HEK293 (cell line): ENCODE results near the gene ERMN.

Experiments
- CTCF ChIA-PET: fragments of 350-600 bp; formaldehyde crosslinking; extraction: SDS; loops from one replicate; lab custom pipeline; 2021; ENCODE audit warnings: antibody characterized with exemption; lab: Yijun Ruan, JAX
- POLR2A ChIA-PET: fragments of 300-600 bp; formaldehyde crosslinking; extraction: SDS; loops from one replicate; lab custom pipeline; 2020; ENCODE audit warnings: antibody characterized with exemption, inconsistent platforms; lab: Yijun Ruan, JAX
- H3K27ac ChIP-seq: fragments of 200-500 bp; sonication (Bioruptor generic); 2 replicates; pipeline ENCODE4 v1.5.1; 2014; ENCODE audit warnings: low read depth, low read length, control low read depth, inconsistent platforms; ENCODE audit errors: extremely low read depth
- H3K36me3 ChIP-seq, 2 experiments: fragments of 200-500 bp in 1 of 2; sonication (Bioruptor generic) in 1 of 2; 1 replicate in 1 of 2; 2 replicates in 1 of 2; pipeline ENCODE4 v1.5.1; 2014 to 2017; ENCODE audit warnings: inconsistent platforms in 2 of 2, low read length in 2 of 2; ENCODE audit not compliant: control insufficient read depth in 2 of 2, insufficient read depth in 1 of 2
- H3K4me1 ChIP-seq: fragments of 200-500 bp; sonication (Bioruptor generic); 2 replicates; pipeline ENCODE4 v1.5.1; 2014; ENCODE audit warnings: mild to moderate bottlenecking, low read length, inconsistent platforms; ENCODE audit not compliant: control insufficient read depth, insufficient read depth
- H3K4me3 ChIP-seq: 2 replicates; pipeline ENCODE4 v1.5.1; 2011; ENCODE audit warnings: low read depth, mild to moderate bottlenecking, control low read depth, low read length, moderate library complexity
- H3K9me3 ChIP-seq: fragments of 200-500 bp; sonication (Bioruptor generic); 2 replicates; pipeline ENCODE4 v1.5.1; 2014; ENCODE audit warnings: low read depth, low read length, inconsistent platforms; ENCODE audit not compliant: control insufficient read depth, insufficient read depth
- KLF16 ChIP-seq: fragments of 450-650 bp; formaldehyde crosslinking; IDR thresholded peaks from 2 replicates; pipeline ENCODE4 v1.5.1; 2017; ENCODE audit warnings: missing biosample characterization, missing genetic modification characterization
- KLF9 ChIP-seq: fragments of 450-650 bp; formaldehyde crosslinking; IDR thresholded peaks from 2 replicates; pipeline ENCODE4 v1.5.1; 2016; ENCODE audit warnings: missing biosample characterization, missing genetic modification characterization, low read depth
- PATZ1 ChIP-seq: fragments of 450-650 bp; formaldehyde crosslinking; IDR thresholded peaks from 2 replicates; pipeline ENCODE4 v1.5.1; 2016; ENCODE audit warnings: missing biosample characterization, missing genetic modification characterization
- ZNF157 ChIP-seq: fragments of 450-650 bp; formaldehyde crosslinking; IDR thresholded peaks from 2 replicates; pipeline ENCODE4 v1.5.1; 2016; ENCODE audit warnings: missing biosample characterization, missing genetic modification characterization
- ZNF175 ChIP-seq: fragments of 450-650 bp; formaldehyde crosslinking; IDR thresholded peaks from 2 replicates; pipeline ENCODE4 v1.5.1; 2016; ENCODE audit warnings: missing biosample characterization, missing genetic modification characterization
- ZNF223 ChIP-seq: fragments of 450-650 bp; formaldehyde crosslinking; IDR thresholded peaks from 2 replicates; pipeline ENCODE4 v1.5.1; 2016; ENCODE audit warnings: missing biosample characterization, missing genetic modification characterization
- ZNF354C ChIP-seq: fragments of 450-650 bp; formaldehyde crosslinking; IDR thresholded peaks from 2 replicates; pipeline ENCODE4 v1.5.1; 2016; ENCODE audit warnings: missing biosample characterization, missing genetic modification characterization, low read depth, borderline replicate concordance
- ZNF544 ChIP-seq: fragments of 450-650 bp; formaldehyde crosslinking; IDR thresholded peaks from 2 replicates; pipeline ENCODE4 v1.5.0; 2017; ENCODE audit warnings: missing biosample characterization, missing genetic modification characterization
- ZNF626 ChIP-seq: fragments of 450-650 bp; sonication (Bioruptor Pico); formaldehyde crosslinking; IDR thresholded peaks from 2 replicates; pipeline ENCODE4 v1.5.1; 2018; ENCODE audit warnings: missing biosample characterization, missing genetic modification characterization, inconsistent platforms
- ZNF670 ChIP-seq: fragments of 450-650 bp; formaldehyde crosslinking; IDR thresholded peaks from 2 replicates; pipeline ENCODE4 v1.5.1; 2016; ENCODE audit warnings: missing biosample characterization, missing genetic modification characterization, low read depth
- ZSCAN16 ChIP-seq: fragments of 450-650 bp; formaldehyde crosslinking; IDR thresholded peaks from 2 replicates; pipeline ENCODE4 v1.5.1; 2016; ENCODE audit warnings: missing biosample characterization, missing genetic modification characterization
- ZSCAN23 ChIP-seq: fragments of 450-650 bp; formaldehyde crosslinking; IDR thresholded peaks from 2 replicates; pipeline ENCODE4 v1.5.1; 2016; ENCODE audit warnings: missing biosample characterization, missing genetic modification characterization
- TF ChIP-seq, protein P1 (sequence below): fragments of 450-650 bp; formaldehyde crosslinking; IDR thresholded peaks from 2 replicates; pipeline ENCODE4 v1.5.1; 2016; ENCODE audit warnings: missing biosample characterization, missing genetic modification characterization
- TF ChIP-seq, protein P2 (sequence below): fragments of 450-650 bp; IDR thresholded peaks from 2 replicates; pipeline ENCODE4 v1.5.1; 2018; ENCODE audit warnings: missing biosample characterization, missing genetic modification characterization
- TF ChIP-seq, protein P3 (sequence below): fragments of 450-650 bp; IDR thresholded peaks from 2 replicates; pipeline ENCODE4 v1.5.1; 2018; ENCODE audit warnings: missing biosample characterization, mild to moderate bottlenecking, missing genetic modification characterization
- TF ChIP-seq, protein P4 (sequence below): fragments of 450-650 bp; formaldehyde crosslinking; IDR thresholded peaks from 2 replicates; pipeline ENCODE4 v1.5.1; 2016; ENCODE audit warnings: missing biosample characterization, missing genetic modification characterization

Gene ERMN

GRCh38 chr2:157324331-157324843, 1.2 kb downstream of the ERMN start (continued):
- TF ChIP-seq PATZ1 (no peak), ZNF175 (tag by site-specific recombination) (no peak), ZNF223 (tag by site-specific recombination) (no peak), ZNF354C (tag by site-specific recombination) (no peak)

DNA sequence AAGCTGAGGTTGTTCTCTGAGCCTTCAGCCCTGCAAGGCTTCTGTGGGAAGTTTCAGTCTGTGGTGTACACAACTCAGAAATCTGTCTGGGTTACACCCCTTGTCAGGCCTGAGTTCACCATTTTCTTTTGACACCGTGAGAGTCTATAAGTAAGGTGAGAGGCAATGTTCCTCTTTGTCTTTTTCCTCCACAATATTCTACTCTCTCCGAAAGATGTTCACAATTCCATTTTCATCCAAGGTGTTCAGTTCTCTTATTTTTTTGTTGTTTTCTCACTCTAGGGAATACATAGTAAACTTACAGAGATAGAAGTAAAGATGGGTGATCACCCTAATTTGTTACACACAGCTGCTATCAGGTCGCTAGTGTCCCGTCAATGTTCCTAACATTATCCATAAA, 3.2 kb downstream of the ERMN start:
- Histone ChIP-seq H3K27ac (no peak overlapping the region), H3K9me3 (no peaks in the 10 kb centered on the region), H3K36me3 (no peaks in the 10 kb centered on the region), H3K4me1 (no peaks in the 10 kb centered on the region), H3K4me3 (no peak overlapping the region)
- ChIA-PET CTCF (interaction anchor here (7.0 kb wide), 1 partner anchor 14 kb away, joined by 100 read pairs; no protein-coding TSS in a partner anchor), POLR2A (no interaction called here)
- TF ChIP-seq, protein P1, sequence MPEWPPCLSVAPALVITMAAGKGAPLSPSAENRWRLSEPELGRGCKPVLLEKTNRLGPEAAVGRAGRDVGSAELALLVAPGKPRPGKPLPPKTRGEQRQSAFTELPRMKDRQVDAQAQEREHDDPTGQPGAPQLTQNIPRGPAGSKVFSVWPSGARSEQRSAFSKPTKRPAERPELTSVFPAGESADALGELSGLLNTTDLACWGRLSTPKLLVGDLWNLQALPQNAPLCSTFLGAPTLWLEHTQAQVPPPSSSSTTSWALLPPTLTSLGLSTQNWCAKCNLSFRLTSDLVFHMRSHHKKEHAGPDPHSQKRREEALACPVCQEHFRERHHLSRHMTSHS (tag by site-specific recombination), result no peak

- POLR2A ChIA-PET, result no interaction called here
- TF ChIP-seq ZNF544, result no peak
- TF ChIP-seq, protein P2, sequence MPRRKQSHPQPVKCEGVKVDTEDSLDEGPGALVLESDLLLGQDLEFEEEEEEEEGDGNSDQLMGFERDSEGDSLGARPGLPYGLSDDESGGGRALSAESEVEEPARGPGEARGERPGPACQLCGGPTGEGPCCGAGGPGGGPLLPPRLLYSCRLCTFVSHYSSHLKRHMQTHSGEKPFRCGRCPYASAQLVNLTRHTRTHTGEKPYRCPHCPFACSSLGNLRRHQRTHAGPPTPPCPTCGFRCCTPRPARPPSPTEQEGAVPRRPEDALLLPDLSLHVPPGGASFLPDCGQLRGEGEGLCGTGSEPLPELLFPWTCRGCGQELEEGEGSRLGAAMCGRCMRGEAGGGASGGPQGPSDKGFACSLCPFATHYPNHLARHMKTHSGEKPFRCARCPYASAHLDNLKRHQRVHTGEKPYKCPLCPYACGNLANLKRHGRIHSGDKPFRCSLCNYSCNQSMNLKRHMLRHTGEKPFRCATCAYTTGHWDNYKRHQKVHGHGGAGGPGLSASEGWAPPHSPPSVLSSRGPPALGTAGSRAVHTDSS (tag by site-specific recombination), result peak; percentile 79
- TF ChIP-seq, all 188 proteins: peak for 1
- Histone ChIP-seq H3K4me3 (no peak overlapping the region), H3K27ac (no peak overlapping the region), H3K9me3 (no peaks in the 10 kb centered on the region), H3K4me1 (no peaks in the 10 kb centered on the region), H3K36me3 (no peaks in the 10 kb centered on the region)
- CTCF ChIA-PET, result interaction anchor here (0.7 to 2.5 kb wide), 3 partner anchors 14 to 19 kb away, joined by 3 to 10 read pairs (median 3); no protein-coding TSS in a partner anchor
Observed at GRCh38 chr2:157321466-157321865, 4.2 kb downstream of the ERMN start.

DNA sequence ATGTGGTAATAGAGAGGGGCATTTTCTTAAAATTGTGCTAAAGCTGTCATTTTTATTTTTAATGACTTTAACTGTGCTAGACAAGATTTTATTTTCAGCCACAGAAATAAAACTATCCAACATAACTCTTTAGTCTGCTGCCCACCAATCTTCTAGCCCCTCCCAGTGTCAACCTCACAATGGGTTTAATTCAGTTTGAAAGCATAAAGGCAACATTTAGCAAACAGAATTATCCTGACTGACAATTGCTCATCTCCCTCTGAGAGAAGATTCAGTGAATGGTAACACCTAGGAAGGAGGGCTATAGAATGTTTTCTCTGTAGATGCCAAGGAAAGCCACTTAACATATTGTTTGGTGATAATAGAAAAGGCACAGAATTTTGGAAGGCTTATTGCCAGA, 5.2 kb downstream of the ERMN start:
- CTCF ChIA-PET, result interaction anchor here (2.5 kb wide), 1 partner anchor 15 kb away, joined by 10 read pairs; no protein-coding TSS in a partner anchor
- H3K27ac ChIP-seq, result no peak overlapping the region
- H3K4me3 ChIP-seq, result no peak overlapping the region
- H3K36me3 ChIP-seq, result no peaks in the 10 kb centered on the region
- no peaks in the 10 kb centered on the region for H3K4me1 ChIP-seq
- POLR2A ChIA-PET, result no interaction called here
- no peak for TF ChIP-seq ZNF223 (tag by site-specific recombination)
- TF ChIP-seq, protein P3, sequence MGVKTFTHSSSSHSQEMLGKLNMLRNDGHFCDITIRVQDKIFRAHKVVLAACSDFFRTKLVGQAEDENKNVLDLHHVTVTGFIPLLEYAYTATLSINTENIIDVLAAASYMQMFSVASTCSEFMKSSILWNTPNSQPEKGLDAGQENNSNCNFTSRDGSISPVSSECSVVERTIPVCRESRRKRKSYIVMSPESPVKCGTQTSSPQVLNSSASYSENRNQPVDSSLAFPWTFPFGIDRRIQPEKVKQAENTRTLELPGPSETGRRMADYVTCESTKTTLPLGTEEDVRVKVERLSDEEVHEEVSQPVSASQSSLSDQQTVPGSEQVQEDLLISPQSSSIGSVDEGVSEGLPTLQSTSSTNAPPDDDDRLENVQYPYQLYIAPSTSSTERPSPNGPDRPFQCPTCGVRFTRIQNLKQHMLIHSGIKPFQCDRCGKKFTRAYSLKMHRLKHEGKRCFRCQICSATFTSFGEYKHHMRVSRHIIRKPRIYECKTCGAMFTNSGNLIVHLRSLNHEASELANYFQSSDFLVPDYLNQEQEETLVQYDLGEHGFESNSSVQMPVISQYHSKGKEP (tag by site-specific recombination), result no peak
- TF ChIP-seq, protein P4, sequence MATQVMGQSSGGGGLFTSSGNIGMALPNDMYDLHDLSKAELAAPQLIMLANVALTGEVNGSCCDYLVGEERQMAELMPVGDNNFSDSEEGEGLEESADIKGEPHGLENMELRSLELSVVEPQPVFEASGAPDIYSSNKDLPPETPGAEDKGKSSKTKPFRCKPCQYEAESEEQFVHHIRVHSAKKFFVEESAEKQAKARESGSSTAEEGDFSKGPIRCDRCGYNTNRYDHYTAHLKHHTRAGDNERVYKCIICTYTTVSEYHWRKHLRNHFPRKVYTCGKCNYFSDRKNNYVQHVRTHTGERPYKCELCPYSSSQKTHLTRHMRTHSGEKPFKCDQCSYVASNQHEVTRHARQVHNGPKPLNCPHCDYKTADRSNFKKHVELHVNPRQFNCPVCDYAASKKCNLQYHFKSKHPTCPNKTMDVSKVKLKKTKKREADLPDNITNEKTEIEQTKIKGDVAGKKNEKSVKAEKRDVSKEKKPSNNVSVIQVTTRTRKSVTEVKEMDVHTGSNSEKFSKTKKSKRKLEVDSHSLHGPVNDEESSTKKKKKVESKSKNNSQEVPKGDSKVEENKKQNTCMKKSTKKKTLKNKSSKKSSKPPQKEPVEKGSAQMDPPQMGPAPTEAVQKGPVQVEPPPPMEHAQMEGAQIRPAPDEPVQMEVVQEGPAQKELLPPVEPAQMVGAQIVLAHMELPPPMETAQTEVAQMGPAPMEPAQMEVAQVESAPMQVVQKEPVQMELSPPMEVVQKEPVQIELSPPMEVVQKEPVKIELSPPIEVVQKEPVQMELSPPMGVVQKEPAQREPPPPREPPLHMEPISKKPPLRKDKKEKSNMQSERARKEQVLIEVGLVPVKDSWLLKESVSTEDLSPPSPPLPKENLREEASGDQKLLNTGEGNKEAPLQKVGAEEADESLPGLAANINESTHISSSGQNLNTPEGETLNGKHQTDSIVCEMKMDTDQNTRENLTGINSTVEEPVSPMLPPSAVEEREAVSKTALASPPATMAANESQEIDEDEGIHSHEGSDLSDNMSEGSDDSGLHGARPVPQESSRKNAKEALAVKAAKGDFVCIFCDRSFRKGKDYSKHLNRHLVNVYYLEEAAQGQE (tag by site-specific recombination), result no peak
- TF ChIP-seq ZNF670 (tag by site-specific recombination), result no peak
- TF ChIP-seq ZSCAN16 (tag by site-specific recombination), result no peak
- no peak for TF ChIP-seq ZSCAN23 (tag by site-specific recombination)
- no peak for TF ChIP-seq KLF9 (tag by site-specific recombination)
- no peak for TF ChIP-seq ZNF626 (tag by site-specific recombination)
- TF ChIP-seq KLF16, result no peak
- no peak for TF ChIP-seq ZNF157
- no peak for TF ChIP-seq ZNF354C (tag by site-specific recombination)
- H3K9me3 ChIP-seq, result no peaks in the 10 kb centered on the region
